Activated CD4-positive, CD25-positive, alpha-beta regulatory T cell treated with anti-CD3 and anti-CD28 coated beads, Interleukin-2, amount 50 U/mL, for 24 hours (primary cell): ENCODE results near the gene TMEM87B.
"Not testable (repeated sequence)": the region's sequence is repeated elsewhere in the genome, so short reads cannot be mapped to it uniquely, and the experiment has no call there.

ENCODE experiments used
- ATAC-seq, 2 donors: fragments of 150-1000 bp; cut with Tn5 transposase; one replicate each; pipeline ENCODE4 v1.10.0; 2021; ENCODE audit warnings: mild to moderate bottlenecking in 1 of 2, moderate library complexity in 1 of 2

TMEM87B gene

DNA sequence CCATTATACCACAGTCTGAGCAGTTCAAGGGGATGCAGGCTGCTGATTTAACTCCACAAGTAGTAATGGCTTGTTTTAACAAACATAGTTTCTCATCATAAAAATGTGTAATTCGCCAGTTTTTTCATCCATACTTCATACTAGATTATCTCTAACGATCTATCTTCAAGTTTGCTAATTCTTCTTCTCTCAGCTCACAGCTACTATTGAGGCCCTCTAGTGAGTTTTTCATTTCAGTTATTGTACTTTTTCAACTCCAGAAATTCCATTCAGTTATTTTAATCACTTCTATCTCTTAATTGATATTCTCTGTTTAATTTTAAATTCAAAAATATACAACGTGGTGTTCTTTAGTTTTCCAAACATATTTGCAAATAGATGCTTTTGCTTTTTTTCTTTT lies 20.1 kb upstream of the TMEM87B start:
- ATAC-seq = no peak

GRCh38 chr2:112035786-112036185 lies 19.3 kb upstream of the TMEM87B start:
- no peak for ATAC-seq

GRCh38 chr2:112039556-112039955 lies 15.5 kb upstream of the TMEM87B start:
- ATAC-seq = not testable (repeated sequence)

- not testable (repeated sequence) for ATAC-seq
Observed at GRCh38 chr2:112040066-112040465, 15.0 kb upstream of the TMEM87B start.

DNA sequence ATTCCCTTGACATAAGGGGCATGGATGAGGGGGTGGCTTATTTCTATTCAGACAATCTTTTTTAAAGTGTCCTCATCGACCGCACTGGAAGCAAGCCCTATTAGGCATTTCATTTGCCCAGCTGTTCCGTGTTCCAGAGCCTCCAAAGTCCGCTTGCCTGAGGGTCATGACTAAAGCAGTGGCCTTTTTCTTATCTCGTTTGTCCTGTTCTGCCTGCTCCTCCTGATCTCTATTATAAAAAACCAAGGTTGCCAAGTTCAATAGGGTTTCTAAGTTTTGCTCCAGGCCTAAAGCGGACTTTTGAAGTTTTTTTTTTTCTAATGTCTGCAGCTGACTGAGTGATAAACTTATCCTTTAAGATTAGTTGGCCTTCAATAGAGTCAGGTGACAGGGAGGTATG lies 13.6 kb upstream of the TMEM87B start:
- not testable (repeated sequence) for ATAC-seq

- ATAC-seq = no peak
Observed at GRCh38 chr2:112045446-112046014, 9.5 kb upstream of the TMEM87B start.

DNA sequence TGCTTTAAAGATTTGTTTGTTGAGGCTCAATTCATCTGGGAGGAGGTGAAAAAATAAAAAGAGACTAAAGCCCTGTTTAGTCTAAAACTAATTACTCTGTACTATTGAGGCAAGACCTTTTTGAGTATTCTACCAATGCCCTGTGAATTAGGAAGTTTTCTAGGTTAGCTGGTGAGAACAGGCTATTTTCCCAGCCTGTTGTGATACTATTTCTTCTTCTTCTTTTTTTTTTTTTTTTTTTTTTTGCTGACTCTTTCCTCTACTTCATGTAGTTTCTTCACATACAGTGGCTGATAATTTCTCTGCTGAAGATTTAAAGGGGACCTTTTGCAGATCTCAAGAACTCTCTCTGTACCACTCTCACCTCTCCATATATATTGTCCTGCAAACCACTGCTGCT lies 8.8 kb upstream of the TMEM87B start:
- no peak for ATAC-seq

DNA sequence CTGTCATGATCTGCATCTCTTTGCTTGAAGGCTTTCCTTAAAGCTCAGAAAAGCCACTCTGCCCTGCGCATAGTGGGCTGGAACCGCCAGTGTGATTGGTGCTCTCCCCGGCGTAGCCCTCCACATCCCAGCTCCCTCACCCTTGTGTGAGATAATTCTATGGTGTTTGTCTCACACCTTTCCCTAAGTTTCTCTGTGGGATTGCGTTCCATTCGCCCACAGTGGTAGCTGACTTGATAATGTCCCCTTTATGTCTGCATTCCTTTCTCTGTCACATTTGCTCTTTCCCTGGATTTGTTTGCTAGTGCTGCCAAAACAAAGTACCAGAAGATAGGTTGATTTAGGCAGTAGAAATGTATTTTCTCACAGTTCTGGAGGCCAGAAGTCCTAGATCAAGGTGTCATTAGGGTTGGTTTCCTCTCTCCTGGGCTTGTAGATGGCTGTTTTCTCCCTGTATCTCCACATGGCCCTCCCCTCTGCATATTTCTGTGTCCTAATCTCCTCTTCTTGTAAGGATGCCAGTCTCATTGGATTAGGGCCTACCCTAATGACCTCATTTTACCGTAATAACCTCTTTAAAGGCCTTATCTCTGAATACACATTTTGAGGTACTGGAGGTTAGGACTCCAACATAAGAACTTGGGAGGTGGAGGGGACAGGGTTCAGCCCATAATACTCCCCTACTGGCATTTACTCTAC lies 7.4 kb upstream of the TMEM87B start:
- no peak for ATAC-seq

- no peak for ATAC-seq
Observed at GRCh38 chr2:112048236-112048592, 6.9 kb upstream of the TMEM87B start.

DNA sequence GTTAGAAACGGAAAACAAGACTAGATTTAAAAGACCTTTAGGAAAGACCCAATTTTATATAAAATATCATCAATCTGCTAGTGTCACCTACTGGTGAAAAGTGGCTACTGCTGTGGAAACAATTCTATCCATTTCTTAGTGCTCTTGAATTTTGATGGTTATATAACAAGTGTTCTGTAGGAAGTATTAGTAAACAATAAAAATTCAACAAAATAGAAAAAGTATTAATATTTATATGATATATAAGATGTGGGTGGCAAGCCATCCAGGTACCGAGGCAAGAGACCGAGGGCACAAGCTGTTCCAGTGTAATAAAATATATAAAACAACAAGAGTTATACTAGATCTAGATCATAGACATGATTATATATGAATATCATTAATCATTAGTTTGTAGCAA lies 6.2 kb upstream of the TMEM87B start:
- ATAC-seq = no peak

GRCh38 chr2:112050316-112050715 lies 4.8 kb upstream of the TMEM87B start:
- ATAC-seq = no peak

DNA sequence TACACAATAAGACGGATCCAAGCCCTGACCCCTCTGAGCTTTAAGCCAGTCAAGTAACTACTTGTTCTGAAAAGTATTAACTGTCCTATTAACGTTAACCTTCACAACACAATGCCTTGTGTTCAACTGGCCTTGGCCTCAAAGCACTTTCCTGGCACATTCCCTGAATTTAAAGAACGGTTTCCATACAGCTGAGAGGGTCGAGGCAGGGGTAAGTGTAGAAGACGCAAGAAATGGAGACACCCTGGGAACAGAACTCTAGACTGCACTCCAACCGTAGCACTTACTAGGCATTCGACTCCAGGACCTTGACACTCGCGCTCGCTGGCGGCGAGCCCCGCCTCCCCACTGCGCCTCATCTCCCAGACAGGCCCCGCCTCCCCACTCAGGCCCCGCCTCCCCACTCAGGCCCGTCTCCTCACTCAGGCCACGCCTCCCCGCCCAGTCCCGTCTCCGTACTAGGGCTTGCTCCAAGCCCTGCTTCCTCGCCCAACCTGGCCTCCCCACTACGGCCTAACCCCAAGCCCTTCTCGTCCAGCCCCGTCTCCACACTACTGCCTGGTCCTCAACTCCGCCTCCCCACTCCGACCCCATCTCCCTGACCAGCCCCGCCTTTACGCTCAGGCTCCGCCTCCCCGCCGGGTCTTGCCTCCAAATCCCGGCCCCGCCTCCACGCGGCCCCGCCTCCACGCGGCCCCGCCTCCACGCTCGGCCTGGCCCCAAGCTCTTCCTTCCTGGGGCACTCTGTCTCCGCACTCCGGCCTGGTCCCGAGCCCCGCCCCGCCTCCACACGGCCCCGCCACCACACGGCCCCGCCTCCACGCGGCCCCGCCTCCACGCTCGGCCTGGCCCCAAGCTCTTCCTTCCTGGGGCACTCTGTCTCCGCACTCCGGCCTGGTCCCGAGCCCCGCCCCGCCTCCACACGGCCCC lies 887 bp upstream of the TMEM87B start:
- ATAC-seq = peak; percentile 67 to 73

DNA sequence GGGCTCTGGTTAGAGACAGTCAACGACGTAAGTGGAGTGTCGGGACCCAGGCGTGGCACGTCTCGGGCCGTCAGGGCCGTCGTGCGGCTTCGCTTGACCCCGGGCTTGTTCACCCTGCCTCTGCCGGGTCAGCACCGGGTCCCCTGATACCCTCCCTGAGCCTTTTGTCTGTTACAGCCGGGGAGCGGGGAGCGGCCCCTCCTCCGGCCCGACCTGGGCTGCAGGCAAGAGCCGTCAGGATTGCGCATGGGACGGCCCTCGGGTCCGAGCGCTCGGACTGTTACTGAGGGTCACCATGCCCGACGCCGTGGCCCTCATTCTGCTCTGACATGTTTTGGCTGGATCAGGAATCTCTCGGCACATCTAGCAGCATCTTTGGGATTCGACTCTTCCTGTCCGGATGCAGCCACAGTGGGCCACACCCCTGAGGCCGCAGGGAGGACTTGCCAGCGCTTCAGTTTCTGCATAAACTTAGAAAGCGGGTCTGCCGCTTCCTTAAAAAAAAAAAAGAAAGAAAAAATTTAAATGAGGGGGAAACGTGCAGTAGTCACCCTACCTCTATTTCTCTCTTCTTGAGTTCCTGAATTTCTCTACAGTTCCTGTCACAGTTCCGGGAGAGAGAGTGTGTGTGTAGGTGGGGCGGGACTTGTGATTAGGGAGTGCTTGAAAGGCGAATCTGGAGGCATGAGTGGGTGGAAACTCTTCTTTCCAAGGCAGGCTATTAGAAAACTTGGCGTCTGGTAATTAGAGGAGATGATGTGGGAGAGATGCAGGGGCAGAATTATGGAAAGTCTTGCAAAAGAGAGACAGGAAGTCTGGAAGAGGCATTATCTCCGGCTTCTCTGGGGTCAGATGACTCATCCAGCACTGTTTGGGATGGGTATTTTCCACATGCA lies 909 bp downstream of the TMEM87B start:
- ATAC-seq = no peak

DNA sequence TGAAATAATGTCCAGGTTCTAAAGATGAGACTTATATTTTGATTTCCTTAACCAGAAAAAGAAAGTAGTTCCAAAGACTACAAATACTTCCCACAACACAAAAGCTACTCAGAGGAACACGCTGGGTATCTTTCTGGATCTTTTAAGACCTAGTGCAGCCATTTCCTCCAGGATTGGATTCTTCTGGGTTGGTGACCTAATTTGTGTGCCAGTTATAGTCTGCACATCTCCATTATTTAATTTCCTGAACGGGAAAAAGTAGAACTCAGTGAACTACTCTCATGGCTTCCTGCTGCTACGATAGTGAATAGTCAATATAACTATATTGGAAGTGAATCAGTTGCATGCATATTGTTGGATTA lies 1.5 kb downstream of the TMEM87B start:
- no peak for ATAC-seq

DNA sequence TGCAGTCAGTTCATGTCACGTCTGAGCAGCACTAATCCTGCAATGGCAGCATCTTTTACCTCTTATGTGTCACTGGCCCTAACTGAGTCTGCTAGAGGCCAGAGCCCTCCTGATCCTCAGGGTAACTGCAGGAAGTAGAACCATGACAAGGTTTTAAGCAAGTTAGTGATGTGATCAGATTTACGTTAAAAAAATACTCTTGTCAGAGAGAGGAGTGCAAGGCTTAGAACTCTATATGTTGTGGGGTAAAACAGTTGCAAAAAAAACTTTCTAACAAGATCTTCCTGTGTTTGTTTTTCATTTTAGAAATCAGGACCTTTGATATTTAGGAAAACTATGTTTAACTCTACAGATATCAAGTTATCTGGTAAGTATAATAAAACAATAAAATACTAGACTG lies 4.6 kb downstream of the TMEM87B start:
- no peak for ATAC-seq

DNA sequence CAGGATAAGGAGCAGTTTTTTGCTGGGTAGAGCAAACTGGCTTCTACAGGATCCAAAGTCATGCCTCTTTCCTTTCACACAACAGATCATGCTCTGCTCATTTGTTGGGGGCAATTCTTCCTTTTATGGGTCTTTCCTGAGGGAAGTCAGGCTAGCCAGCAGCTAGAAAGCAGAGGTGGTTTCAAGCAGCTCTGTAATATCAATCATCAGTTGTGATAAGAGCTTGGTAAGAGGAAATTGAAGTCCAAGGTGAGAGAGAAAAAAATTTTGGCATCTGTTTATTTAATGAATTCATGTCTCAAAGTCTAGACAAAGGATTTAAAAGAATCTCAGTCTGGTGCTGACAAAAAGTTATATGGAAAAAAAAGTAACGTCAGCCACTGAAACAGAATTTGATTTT lies 6.2 kb downstream of the TMEM87B start:
- ATAC-seq = no peak

- peak; percentile 52 for ATAC-seq
Observed at GRCh38 chr2:112061840-112062239, 6.8 kb downstream of the TMEM87B start.

DNA sequence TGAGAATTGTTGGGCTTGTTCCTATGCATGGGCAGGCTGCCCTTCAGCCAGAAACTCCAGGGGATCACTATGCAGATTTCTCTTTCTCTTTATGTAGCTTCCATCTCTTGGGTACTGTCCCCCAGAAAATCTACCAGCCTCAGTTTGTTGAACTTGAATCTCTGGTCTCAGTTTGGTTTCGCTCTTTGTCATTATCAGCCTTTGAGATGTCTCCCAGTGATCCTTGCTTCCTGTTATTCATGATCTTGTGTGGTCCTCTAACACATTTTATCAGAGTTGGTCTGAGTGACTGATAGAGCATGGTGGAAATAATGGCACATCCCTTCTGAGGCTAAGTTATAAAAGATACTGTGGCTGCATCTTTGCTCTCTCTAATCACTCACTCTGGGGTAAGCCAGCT lies 7.8 kb downstream of the TMEM87B start:
- peak; percentile 65 to 67 for ATAC-seq

- no peak for ATAC-seq
Observed at GRCh38 chr2:112065486-112065885, 10.4 kb downstream of the TMEM87B start.

GRCh38 chr2:112065966-112066365 lies 10.9 kb downstream of the TMEM87B start:
- ATAC-seq = peak in 1 of 2 donors; percentile 43

DNA sequence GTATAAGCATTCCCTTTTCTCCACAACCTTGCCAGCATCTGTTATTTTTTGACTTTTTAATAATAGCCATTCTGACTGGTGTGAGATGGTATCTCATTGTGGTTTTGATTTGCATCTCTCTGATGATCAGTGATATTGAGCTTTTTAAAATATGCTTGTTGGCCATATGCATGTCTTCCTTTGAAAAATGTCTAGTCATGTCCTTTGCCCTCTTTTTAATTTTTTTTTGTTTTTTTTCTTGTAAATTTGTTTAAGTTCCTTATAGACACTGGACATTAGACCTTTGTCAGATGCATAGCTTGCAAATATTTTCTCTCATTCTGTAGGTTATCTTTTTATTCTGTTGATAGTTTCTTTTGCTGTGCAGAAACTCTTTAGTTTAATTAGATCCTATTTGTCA lies 14.7 kb downstream of the TMEM87B start:
- ATAC-seq = not testable (repeated sequence)

GRCh38 chr2:112073875-112074274 lies 18.8 kb downstream of the TMEM87B start:
- ATAC-seq = no peak

GRCh38 chr2:112074506-112074905 lies 19.4 kb downstream of the TMEM87B start:
- ATAC-seq = no peak
